ENCODE results near the gene MAK. TPM values are rescaled to one million over a fixed set of nuclear protein-coding genes. Genes with fewer than 3 reads are reported as not detected.

MAK gene
- total RNA-seq, 1 experiment from 2014 or later, result 0.07 TPM

DNA sequence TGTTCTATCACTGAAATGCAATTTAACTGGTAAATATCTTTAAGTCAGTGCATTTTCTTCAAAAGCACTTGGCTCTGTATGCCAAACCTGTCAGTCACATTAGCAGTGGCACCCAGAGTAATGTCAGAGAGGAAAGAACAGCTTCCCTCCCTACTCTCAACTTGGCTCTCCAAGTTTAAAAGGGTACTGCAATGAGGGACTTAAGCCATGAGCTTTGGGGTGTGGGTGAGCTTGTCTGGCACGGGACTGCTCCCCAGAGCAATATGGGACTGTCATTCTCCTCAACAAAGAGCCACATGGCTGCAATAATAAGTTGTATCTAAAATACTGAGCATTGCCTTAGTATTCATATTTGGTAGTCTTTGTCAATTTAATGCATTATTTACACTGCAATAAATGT, 39.5 kb upstream of the MAK start (continued):
- TF ChIP-seq, protein P1, sequence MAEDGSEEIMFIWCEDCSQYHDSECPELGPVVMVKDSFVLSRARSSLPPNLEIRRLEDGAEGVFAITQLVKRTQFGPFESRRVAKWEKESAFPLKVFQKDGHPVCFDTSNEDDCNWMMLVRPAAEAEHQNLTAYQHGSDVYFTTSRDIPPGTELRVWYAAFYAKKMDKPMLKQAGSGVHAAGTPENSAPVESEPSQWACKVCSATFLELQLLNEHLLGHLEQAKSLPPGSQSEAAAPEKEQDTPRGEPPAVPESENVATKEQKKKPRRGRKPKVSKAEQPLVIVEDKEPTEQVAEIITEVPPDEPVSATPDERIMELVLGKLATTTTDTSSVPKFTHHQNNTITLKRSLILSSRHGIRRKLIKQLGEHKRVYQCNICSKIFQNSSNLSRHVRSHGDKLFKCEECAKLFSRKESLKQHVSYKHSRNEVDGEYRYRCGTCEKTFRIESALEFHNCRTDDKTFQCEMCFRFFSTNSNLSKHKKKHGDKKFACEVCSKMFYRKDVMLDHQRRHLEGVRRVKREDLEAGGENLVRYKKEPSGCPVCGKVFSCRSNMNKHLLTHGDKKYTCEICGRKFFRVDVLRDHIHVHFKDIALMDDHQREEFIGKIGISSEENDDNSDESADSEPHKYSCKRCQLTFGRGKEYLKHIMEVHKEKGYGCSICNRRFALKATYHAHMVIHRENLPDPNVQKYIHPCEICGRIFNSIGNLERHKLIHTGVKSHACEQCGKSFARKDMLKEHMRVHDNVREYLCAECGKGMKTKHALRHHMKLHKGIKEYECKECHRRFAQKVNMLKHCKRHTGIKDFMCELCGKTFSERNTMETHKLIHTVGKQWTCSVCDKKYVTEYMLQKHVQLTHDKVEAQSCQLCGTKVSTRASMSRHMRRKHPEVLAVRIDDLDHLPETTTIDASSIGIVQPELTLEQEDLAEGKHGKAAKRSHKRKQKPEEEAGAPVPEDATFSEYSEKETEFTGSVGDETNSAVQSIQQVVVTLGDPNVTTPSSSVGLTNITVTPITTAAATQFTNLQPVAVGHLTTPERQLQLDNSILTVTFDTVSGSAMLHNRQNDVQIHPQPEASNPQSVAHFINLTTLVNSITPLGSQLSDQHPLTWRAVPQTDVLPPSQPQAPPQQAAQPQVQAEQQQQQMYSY (CRISPR knock-in tag; IDR thresholded peaks at IDR 0.05), result no peak
- TF ChIP-seq FOXJ3 (CRISPR knock-in tag; IDR thresholded peaks at IDR 0.05; ENCODE audit: borderline replicate concordance), result no peak
- TF ChIP-seq, protein P2, sequence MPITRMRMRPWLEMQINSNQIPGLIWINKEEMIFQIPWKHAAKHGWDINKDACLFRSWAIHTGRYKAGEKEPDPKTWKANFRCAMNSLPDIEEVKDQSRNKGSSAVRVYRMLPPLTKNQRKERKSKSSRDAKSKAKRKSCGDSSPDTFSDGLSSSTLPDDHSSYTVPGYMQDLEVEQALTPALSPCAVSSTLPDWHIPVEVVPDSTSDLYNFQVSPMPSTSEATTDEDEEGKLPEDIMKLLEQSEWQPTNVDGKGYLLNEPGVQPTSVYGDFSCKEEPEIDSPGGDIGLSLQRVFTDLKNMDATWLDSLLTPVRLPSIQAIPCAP (CRISPR knock-in tag; IDR thresholded peaks at IDR 0.05), result no peak
- TF ChIP-seq RORB (CRISPR knock-in tag; IDR thresholded peaks at IDR 0.05), result no peak
- TF ChIP-seq, protein P3, sequence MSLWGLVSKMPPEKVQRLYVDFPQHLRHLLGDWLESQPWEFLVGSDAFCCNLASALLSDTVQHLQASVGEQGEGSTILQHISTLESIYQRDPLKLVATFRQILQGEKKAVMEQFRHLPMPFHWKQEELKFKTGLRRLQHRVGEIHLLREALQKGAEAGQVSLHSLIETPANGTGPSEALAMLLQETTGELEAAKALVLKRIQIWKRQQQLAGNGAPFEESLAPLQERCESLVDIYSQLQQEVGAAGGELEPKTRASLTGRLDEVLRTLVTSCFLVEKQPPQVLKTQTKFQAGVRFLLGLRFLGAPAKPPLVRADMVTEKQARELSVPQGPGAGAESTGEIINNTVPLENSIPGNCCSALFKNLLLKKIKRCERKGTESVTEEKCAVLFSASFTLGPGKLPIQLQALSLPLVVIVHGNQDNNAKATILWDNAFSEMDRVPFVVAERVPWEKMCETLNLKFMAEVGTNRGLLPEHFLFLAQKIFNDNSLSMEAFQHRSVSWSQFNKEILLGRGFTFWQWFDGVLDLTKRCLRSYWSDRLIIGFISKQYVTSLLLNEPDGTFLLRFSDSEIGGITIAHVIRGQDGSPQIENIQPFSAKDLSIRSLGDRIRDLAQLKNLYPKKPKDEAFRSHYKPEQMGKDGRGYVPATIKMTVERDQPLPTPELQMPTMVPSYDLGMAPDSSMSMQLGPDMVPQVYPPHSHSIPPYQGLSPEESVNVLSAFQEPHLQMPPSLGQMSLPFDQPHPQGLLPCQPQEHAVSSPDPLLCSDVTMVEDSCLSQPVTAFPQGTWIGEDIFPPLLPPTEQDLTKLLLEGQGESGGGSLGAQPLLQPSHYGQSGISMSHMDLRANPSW (CRISPR knock-in tag; conservative IDR thresholded peaks at IDR 0.05; ENCODE audit: low read depth), result no peak
- TF ChIP-seq, protein P4, sequence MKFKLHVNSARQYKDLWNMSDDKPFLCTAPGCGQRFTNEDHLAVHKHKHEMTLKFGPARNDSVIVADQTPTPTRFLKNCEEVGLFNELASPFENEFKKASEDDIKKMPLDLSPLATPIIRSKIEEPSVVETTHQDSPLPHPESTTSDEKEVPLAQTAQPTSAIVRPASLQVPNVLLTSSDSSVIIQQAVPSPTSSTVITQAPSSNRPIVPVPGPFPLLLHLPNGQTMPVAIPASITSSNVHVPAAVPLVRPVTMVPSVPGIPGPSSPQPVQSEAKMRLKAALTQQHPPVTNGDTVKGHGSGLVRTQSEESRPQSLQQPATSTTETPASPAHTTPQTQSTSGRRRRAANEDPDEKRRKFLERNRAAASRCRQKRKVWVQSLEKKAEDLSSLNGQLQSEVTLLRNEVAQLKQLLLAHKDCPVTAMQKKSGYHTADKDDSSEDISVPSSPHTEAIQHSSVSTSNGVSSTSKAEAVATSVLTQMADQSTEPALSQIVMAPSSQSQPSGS (CRISPR knock-in tag; IDR thresholded peaks at IDR 0.05; ENCODE audit: borderline replicate concordance, low read depth), result no peak
- TF ChIP-seq, protein P5, sequence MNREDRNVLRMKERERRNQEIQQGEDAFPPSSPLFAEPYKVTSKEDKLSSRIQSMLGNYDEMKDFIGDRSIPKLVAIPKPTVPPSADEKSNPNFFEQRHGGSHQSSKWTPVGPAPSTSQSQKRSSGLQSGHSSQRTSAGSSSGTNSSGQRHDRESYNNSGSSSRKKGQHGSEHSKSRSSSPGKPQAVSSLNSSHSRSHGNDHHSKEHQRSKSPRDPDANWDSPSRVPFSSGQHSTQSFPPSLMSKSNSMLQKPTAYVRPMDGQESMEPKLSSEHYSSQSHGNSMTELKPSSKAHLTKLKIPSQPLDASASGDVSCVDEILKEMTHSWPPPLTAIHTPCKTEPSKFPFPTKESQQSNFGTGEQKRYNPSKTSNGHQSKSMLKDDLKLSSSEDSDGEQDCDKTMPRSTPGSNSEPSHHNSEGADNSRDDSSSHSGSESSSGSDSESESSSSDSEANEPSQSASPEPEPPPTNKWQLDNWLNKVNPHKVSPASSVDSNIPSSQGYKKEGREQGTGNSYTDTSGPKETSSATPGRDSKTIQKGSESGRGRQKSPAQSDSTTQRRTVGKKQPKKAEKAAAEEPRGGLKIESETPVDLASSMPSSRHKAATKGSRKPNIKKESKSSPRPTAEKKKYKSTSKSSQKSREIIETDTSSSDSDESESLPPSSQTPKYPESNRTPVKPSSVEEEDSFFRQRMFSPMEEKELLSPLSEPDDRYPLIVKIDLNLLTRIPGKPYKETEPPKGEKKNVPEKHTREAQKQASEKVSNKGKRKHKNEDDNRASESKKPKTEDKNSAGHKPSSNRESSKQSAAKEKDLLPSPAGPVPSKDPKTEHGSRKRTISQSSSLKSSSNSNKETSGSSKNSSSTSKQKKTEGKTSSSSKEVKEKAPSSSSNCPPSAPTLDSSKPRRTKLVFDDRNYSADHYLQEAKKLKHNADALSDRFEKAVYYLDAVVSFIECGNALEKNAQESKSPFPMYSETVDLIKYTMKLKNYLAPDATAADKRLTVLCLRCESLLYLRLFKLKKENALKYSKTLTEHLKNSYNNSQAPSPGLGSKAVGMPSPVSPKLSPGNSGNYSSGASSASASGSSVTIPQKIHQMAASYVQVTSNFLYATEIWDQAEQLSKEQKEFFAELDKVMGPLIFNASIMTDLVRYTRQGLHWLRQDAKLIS (CRISPR knock-in tag; IDR thresholded peaks at IDR 0.05; ENCODE audit: borderline replicate concordance), result no peak
- TF ChIP-seq ZNF232 (CRISPR knock-in tag; IDR thresholded peaks at IDR 0.05), result no peak

DNA sequence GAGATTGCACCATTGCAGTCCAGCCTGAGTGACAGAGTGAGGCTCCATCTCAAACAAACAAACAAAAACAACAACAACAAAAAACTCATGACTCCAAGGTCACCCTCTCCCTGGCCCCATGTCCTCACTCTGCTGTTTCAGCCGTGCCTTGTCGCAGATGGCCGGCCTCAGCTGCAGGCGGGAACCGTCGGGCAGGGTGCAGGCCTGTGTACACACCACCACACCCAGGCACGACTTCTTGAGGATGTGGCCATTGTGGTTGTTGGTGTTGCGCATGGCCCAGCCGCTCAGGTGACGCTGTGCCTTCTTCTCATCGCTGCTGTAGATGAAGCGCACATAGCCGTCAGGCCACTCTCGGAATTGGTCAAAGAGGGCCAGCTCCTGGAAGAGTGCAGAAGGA, 38.7 kb upstream of the MAK start:
- POLR2A ChIA-PET, result no interaction called here
- H3K27me3 Mint-ChIP-seq (ENCODE audit: low read depth), result peaks cover 40% of the 10 kb centered on the region
- DNase-seq (ENCODE audit: low spot score), result no peak
- H3K27ac Mint-ChIP-seq, result no peak overlapping the region
- no peak overlapping the region for H3K4me3 Mint-ChIP-seq
- CTCF ChIA-PET, result no interaction called here
- no peak for ATAC-seq
- H3K36me3 Mint-ChIP-seq, result no peaks in the 10 kb centered on the region
- peaks cover 7% of the 10 kb centered on the region for H3K4me1 Mint-ChIP-seq
- no peaks in the 10 kb centered on the region for H3K9me3 Mint-ChIP-seq
- TF ChIP-seq, protein P6, sequence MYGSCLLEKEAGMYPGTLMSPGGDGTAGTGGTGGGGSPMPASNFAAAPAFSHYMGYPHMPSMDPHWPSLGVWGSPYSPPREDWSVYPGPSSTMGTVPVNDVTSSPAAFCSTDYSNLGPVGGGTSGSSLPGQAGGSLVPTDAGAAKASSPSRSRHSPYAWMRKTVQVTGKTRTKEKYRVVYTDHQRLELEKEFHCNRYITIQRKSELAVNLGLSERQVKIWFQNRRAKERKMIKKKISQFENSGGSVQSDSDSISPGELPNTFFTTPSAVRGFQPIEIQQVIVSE (CRISPR knock-in tag; IDR thresholded peaks at IDR 0.05; ENCODE audit: borderline replicate concordance), result no peak
- TF ChIP-seq, protein P5 (CRISPR knock-in tag; IDR thresholded peaks at IDR 0.05; ENCODE audit: borderline replicate concordance), result no peak
- TF ChIP-seq TCF7 (CRISPR knock-in tag; IDR thresholded peaks at IDR 0.05; ENCODE audit: low read depth) (no peak), TEAD4 (CRISPR knock-in tag; IDR thresholded peaks at IDR 0.05) (no peak), RORB (CRISPR knock-in tag; IDR thresholded peaks at IDR 0.05) (no peak), ZNF317 (CRISPR knock-in tag; IDR thresholded peaks at IDR 0.05; ENCODE audit: borderline replicate concordance, low read depth) (no peak)
- TF ChIP-seq, protein P7, sequence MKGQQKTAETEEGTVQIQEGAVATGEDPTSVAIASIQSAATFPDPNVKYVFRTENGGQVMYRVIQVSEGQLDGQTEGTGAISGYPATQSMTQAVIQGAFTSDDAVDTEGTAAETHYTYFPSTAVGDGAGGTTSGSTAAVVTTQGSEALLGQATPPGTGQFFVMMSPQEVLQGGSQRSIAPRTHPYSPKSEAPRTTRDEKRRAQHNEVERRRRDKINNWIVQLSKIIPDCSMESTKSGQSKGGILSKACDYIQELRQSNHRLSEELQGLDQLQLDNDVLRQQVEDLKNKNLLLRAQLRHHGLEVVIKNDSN (CRISPR knock-in tag; IDR thresholded peaks at IDR 0.05), result no peak
- TF ChIP-seq, protein P8, sequence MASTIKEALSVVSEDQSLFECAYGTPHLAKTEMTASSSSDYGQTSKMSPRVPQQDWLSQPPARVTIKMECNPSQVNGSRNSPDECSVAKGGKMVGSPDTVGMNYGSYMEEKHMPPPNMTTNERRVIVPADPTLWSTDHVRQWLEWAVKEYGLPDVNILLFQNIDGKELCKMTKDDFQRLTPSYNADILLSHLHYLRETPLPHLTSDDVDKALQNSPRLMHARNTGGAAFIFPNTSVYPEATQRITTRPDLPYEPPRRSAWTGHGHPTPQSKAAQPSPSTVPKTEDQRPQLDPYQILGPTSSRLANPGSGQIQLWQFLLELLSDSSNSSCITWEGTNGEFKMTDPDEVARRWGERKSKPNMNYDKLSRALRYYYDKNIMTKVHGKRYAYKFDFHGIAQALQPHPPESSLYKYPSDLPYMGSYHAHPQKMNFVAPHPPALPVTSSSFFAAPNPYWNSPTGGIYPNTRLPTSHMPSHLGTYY (CRISPR knock-in tag; IDR thresholded peaks at IDR 0.05), result no peak

All from WTC11 (cell line).